Measurements from ENCODE around the gene CCER1.

DNA sequence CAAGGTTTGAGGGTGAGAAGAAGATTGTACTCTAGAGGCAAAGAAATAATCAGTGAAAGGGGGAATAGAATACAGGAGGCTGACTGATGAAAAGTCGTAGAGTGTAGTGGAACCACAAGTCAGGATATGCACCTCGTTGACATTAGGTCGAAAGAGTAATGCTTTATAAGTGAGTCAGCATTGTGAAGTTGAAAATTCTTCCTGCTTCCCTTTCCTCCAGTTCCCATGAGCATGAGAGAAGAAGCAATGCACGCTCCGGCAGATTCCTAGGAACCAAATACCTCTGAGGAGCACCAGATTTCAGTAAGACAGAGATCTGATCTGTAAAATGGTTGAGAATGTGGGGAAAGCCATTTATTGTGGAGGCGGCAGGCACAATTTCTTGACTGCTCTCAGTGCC lies 16.5 kb downstream of the CCER1 start:
- TF ChIP-seq, protein P1, sequence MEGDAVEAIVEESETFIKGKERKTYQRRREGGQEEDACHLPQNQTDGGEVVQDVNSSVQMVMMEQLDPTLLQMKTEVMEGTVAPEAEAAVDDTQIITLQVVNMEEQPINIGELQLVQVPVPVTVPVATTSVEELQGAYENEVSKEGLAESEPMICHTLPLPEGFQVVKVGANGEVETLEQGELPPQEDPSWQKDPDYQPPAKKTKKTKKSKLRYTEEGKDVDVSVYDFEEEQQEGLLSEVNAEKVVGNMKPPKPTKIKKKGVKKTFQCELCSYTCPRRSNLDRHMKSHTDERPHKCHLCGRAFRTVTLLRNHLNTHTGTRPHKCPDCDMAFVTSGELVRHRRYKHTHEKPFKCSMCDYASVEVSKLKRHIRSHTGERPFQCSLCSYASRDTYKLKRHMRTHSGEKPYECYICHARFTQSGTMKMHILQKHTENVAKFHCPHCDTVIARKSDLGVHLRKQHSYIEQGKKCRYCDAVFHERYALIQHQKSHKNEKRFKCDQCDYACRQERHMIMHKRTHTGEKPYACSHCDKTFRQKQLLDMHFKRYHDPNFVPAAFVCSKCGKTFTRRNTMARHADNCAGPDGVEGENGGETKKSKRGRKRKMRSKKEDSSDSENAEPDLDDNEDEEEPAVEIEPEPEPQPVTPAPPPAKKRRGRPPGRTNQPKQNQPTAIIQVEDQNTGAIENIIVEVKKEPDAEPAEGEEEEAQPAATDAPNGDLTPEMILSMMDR (IDR thresholded peaks at IDR 0.05) = no peak
- TF ChIP-seq POLR2AphosphoS5 (IDR thresholded peaks at IDR 0.05) (no peak), POLR2A (IDR thresholded peaks at IDR 0.05; ENCODE audit: low read depth) (no peak), EP300 (IDR thresholded peaks at IDR 0.05) (no peak)

Data from esophagus muscularis mucosa (tissue), 4 donors.